NCI-H82 (cell line): ENCODE data around the gene CENPC.
"Not testable (repeated sequence)": the region's sequence is repeated elsewhere in the genome, so short reads cannot be mapped to it uniquely, and the experiment has no call there.

Experiments
- DNase-seq: peaks from one replicate; lab custom pipeline; 2025; lab: John Stamatoyannopoulos, UW

Gene CENPC

GRCh38 chr4:67552146-67552792 is 7.0 kb upstream of the CENPC start:
- DNase-seq: not testable (repeated sequence)

GRCh38 chr4:67550857-67551256 is 5.6 kb upstream of the CENPC start:
- DNase-seq: no peak

GRCh38 chr4:67550451-67550850 is 5.1 kb upstream of the CENPC start:
- DNase-seq: no peak

- DNase-seq: peak; percentile 9
Observed at GRCh38 chr4:67549123-67549522, 3.8 kb upstream of the CENPC start.

- peak; percentile 5 for DNase-seq
Observed at GRCh38 chr4:67546971-67547370, 1.7 kb upstream of the CENPC start.

GRCh38 chr4:67546004-67546356 is 677 bp upstream of the CENPC start:
- DNase-seq: peak; percentile 37

GRCh38 chr4:67542076-67542475 is 3.2 kb downstream of the CENPC start:
- no peak for DNase-seq

- DNase-seq: no peak
Observed at GRCh38 chr4:67539830-67540229, 5.5 kb downstream of the CENPC start.

GRCh38 chr4:67535280-67535840 is 9.9 kb downstream of the CENPC start:
- no peak for DNase-seq

- DNase-seq: no peak
Observed at GRCh38 chr4:67533112-67533511, 12.2 kb downstream of the CENPC start.

- DNase-seq: not testable (repeated sequence)
Observed at GRCh38 chr4:67532397-67532796, 12.9 kb downstream of the CENPC start.

GRCh38 chr4:67531379-67531962 is 13.8 kb downstream of the CENPC start:
- DNase-seq: no peak

- DNase-seq: not testable (repeated sequence)
Observed at GRCh38 chr4:67524140-67524539, 21.2 kb downstream of the CENPC start.

- no peak for DNase-seq
Observed at GRCh38 chr4:67522851-67523671, 22.2 kb downstream of the CENPC start.

- no peak for DNase-seq
Observed at GRCh38 chr4:67522230-67522629, 23.1 kb downstream of the CENPC start.

- DNase-seq: no peak
Observed at GRCh38 chr4:67521506-67521905, 23.8 kb downstream of the CENPC start.

- no peak for DNase-seq
Observed at GRCh38 chr4:67520141-67520540, 25.2 kb downstream of the CENPC start.

- DNase-seq: no peak
Observed at GRCh38 chr4:67512501-67512900, 32.8 kb downstream of the CENPC start.

GRCh38 chr4:67500373-67500772 is 44.9 kb downstream of the CENPC start:
- no peak for DNase-seq

GRCh38 chr4:67499799-67500198 is 45.5 kb downstream of the CENPC start:
- DNase-seq: no peak

GRCh38 chr4:67483868-67484602 is 61.3 kb downstream of the CENPC start:
- no peak for DNase-seq

- no peak for DNase-seq
Observed at GRCh38 chr4:67480810-67481209, 64.5 kb downstream of the CENPC start.
